ENCODE data around the gene ADAMTS13. TPM values are rescaled to one million over a fixed set of nuclear protein-coding genes. Genes with fewer than 3 reads are reported as not detected.
A peak's percentile ranks its signal among the peaks of the same experiment; 100 is the strongest.

Gene ADAMTS13
- total and polyA plus RNA-seq, 2 experiments from 2014 or later = 10.1 to 16.9 TPM

DNA sequence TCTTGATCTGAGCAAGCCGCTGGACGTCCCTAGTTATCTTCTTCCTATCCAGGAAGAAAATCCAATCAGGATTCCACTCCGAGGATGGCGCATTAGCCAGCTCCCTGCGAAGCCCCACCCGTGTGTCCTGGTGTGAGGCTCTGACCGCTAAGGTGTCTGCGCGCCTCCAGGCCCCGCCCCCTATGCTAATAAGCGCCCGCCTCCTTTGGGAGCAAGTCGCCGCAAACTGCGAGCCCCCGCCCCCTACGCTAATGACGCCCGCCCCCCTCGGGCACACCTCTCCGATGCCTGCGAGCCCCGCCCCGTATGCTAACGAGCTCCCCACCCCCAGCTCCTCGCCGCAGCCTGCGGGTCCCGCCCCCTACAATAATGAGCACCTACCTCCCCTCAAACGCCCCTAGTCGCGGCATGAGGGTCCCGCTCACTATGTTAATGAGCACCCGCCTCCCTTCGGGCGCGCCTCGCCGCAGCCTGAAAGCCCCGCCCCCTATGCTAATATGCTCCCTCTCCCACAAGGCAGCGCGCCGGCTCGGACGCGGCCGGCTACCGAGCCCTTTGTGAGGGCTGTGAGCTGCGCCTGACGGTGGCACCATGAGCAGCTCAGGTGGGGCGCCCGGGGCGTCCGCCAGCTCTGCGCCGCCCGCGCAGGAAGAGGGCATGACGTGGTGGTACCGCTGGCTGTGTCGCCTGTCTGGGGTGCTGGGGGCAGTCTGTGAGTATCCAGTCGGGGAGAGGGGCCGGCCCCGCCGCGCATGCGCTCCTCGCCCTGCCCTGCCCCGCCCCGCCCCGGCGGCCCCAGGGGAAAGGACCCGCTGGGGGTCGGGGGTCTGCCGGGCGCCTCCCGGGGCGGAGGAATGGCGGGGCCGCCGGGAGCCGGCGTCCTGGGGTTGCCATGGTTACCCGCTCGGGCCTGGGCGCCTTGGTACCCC is 37.6 kb downstream of the ADAMTS13 start, which contains the start of gene CACFD1:
TSS of gene CACFD1 (plus strand) at position 503 of the 929 bp plus-strand sequence. CDS start at position 592, 89 bp downstream.
- Histone ChIP-seq H3K36me3 (no peaks in the 10 kb centered on the region), H3K4me1 (ENCODE audit: low read depth) (no peaks in the 10 kb centered on the region), H3K9me3 (ENCODE audit: low read depth) (no peaks in the 10 kb centered on the region), H3K27ac (peak within 1 kb of the TSS; percentile 90), H3K4me3 (peak within 1 kb of the TSS; percentile 52), H3K27me3 (no peaks in the 10 kb centered on the region)
- peak; percentile 95 to 99 for DNase-seq (ENCODE audit: low read depth in 1 of 2, low spot score in 1 of 2)
- TF ChIP-seq CTCF (IDR thresholded peaks at IDR 0.05; ENCODE audit: low read depth, low read length) = no peak

- H3K27me3 ChIP-seq = no peaks in the 10 kb centered on the region
- H3K36me3 ChIP-seq = no peaks in the 10 kb centered on the region
- TF ChIP-seq CTCF (IDR thresholded peaks at IDR 0.05; ENCODE audit: low read depth, low read length) = no peak
- H3K27ac ChIP-seq = peak overlapping the region; percentile 90
- H3K4me1 ChIP-seq (ENCODE audit: low read depth) = no peaks in the 10 kb centered on the region
- H3K4me3 ChIP-seq = peak overlapping the region; percentile 52
- DNase-seq (ENCODE audit: low read depth in 1 of 2, low spot score in 1 of 2) = peak; percentile 43 to 69
- H3K9me3 ChIP-seq (ENCODE audit: low read depth) = no peaks in the 10 kb centered on the region
Observed at GRCh38 chr9:133460405-133461175, 38.4 kb downstream of the ADAMTS13 start.

GRCh38 chr9:133461975-133462374 is 39.8 kb downstream of the ADAMTS13 start:
- H3K4me3 ChIP-seq = no peak overlapping the region
- TF ChIP-seq CTCF (IDR thresholded peaks at IDR 0.05; ENCODE audit: low read depth, low read length) = no peak
- no peaks in the 10 kb centered on the region for H3K36me3 ChIP-seq
- H3K4me1 ChIP-seq (ENCODE audit: low read depth) = no peaks in the 10 kb centered on the region
- H3K27ac ChIP-seq = no peak overlapping the region
- no peaks in the 10 kb centered on the region for H3K27me3 ChIP-seq
- no peaks in the 10 kb centered on the region for H3K9me3 ChIP-seq (ENCODE audit: low read depth)
- no peak for DNase-seq (ENCODE audit: low read depth in 1 of 2, low spot score in 1 of 2)

DNA sequence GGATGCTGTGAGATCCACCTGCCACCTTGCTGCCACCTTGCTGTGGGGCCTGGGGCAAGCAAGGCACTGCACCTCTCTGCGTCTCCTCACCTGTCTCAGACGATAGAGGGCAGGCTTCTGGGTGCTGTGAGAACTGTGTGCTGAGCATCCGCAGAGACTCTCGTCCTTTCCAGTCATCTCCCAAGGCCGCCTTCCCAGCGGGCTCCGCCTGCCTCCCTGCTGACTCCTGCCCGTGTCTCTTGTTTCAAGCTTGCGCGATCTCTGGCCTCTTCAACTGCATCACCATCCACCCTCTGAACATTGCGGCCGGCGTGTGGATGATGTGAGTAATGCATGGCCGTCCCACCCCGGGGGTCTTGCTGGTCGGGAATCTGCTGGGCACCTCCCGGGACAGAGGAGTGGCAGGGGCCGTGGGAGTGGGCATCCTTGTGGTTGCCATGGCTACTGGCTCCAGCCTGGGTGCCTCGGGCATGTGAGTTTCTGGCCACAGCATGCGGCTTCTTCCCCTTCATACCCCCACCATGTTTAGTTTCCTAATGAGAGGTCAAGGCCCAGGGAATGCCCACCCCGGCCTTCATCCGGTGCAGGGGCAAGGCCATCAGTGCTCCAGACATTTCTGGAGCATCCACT is 41.2 kb downstream of the ADAMTS13 start:
- H3K4me3 ChIP-seq = no peak overlapping the region
- H3K9me3 ChIP-seq (ENCODE audit: low read depth) = no peaks in the 10 kb centered on the region
- H3K27me3 ChIP-seq = no peaks in the 10 kb centered on the region
- TF ChIP-seq CTCF (IDR thresholded peaks at IDR 0.05; ENCODE audit: low read depth, low read length) = no peak
- H3K36me3 ChIP-seq = no peaks in the 10 kb centered on the region
- no peaks in the 10 kb centered on the region for H3K4me1 ChIP-seq (ENCODE audit: low read depth)
- H3K27ac ChIP-seq = no peak overlapping the region
- no peak for DNase-seq (ENCODE audit: low read depth in 1 of 2, low spot score in 1 of 2)

- no peaks in the 10 kb centered on the region for H3K4me1 ChIP-seq (ENCODE audit: low read depth)
- TF ChIP-seq CTCF (IDR thresholded peaks at IDR 0.05; ENCODE audit: low read depth, low read length) = no peak
- H3K36me3 ChIP-seq = peaks cover 3% of the 10 kb centered on the region
- H3K4me3 ChIP-seq = no peak overlapping the region
- no peaks in the 10 kb centered on the region for H3K9me3 ChIP-seq (ENCODE audit: low read depth)
- H3K27ac ChIP-seq = no peak overlapping the region
- H3K27me3 ChIP-seq = no peaks in the 10 kb centered on the region
- DNase-seq (ENCODE audit: low read depth in 1 of 2, low spot score in 1 of 2) = peak in 1 of 2 donors; percentile 46
Observed at GRCh38 chr9:133463864-133464615, 41.9 kb downstream of the ADAMTS13 start.

All from cardiac muscle cell (in vitro differentiated cells and primary cell).